ENCODE measurements around the gene CD300LF. TPM values are rescaled to one million over a fixed set of nuclear protein-coding genes. Genes with fewer than 3 reads are reported as not detected.

CD300LF gene
- total RNA-seq: not detected in 3 replicates

DNA sequence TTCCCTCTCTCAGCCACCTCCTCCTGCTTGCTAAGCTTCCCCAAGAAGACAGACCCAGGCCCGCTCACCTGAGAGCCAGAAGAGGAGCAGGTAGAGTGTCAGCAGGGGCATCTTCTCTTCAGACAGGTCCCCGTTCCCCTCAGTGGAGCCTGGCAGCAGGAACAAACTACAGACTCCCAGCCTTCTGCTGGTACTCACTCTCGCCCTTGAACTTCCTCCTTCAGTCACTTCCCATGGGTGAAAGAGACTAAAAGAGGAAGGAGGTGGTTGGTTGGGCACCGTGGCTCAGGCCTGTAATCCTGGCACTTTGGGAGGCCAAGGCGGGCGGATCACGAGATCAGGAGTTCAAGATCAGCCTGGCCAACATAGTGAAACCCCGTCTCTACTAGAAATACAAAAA is at the start of gene CD300LF:
CD300LF (minus strand) TSS at position 168 of the 400 bp plus-strand sequence; CDS start at position 111, 57 bp downstream.
- H3K4me3 Mint-ChIP-seq: no peak within 1 kb of the TSS

DNA sequence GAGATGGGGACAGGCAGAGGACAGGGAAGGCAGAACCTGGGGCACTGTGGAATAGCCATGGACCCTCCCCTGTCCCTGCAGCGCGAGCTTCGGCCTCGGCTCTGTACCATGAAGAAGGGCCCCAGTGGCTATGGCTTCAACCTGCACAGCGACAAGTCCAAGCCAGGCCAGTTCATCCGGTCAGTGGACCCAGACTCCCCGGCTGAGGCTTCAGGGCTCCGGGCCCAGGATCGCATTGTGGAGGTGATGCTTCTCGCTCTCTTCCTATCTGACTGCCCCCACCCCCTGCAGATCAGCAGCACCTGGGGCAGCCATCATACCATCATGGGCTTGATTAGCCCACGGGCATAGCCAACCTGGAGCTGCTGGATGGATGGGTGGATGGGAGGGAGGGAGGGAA is 49.2 kb upstream of the CD300LF start:
- H3K27me3 Mint-ChIP-seq (ENCODE audit: low read depth): no peaks in the 10 kb centered on the region
- no peaks in the 10 kb centered on the region for H3K36me3 Mint-ChIP-seq
- H3K9me3 Mint-ChIP-seq: no peaks in the 10 kb centered on the region
- no peak overlapping the region for H3K27ac Mint-ChIP-seq
- TF ChIP-seq, protein P1, sequence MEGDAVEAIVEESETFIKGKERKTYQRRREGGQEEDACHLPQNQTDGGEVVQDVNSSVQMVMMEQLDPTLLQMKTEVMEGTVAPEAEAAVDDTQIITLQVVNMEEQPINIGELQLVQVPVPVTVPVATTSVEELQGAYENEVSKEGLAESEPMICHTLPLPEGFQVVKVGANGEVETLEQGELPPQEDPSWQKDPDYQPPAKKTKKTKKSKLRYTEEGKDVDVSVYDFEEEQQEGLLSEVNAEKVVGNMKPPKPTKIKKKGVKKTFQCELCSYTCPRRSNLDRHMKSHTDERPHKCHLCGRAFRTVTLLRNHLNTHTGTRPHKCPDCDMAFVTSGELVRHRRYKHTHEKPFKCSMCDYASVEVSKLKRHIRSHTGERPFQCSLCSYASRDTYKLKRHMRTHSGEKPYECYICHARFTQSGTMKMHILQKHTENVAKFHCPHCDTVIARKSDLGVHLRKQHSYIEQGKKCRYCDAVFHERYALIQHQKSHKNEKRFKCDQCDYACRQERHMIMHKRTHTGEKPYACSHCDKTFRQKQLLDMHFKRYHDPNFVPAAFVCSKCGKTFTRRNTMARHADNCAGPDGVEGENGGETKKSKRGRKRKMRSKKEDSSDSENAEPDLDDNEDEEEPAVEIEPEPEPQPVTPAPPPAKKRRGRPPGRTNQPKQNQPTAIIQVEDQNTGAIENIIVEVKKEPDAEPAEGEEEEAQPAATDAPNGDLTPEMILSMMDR (IDR thresholded peaks at IDR 0.05; ENCODE audit: unreplicated experiment): no peak
- H3K4me3 Mint-ChIP-seq: no peak overlapping the region
- DNase-seq (ENCODE audit: low spot score in 2 of 2, unreplicated experiment in 2 of 2): no peak
- H3K4me1 Mint-ChIP-seq: peaks cover 70% of the 10 kb centered on the region

More for the DNA sequence above, at the start of gene CD300LF:
- Mint-ChIP-seq H3K9me3 (no peaks in the 10 kb centered on the region), H3K36me3 (no peaks in the 10 kb centered on the region), H3K27ac (no peak within 1 kb of the TSS), H3K27me3 (ENCODE audit: low read depth) (peaks cover 42% of the 10 kb centered on the region), H3K4me1 (no peaks in the 10 kb centered on the region)
- TF ChIP-seq, protein P1 (IDR thresholded peaks at IDR 0.05; ENCODE audit: unreplicated experiment): no peak
- DNase-seq (ENCODE audit: low spot score in 2 of 2, unreplicated experiment in 2 of 2): no peak

DNA sequence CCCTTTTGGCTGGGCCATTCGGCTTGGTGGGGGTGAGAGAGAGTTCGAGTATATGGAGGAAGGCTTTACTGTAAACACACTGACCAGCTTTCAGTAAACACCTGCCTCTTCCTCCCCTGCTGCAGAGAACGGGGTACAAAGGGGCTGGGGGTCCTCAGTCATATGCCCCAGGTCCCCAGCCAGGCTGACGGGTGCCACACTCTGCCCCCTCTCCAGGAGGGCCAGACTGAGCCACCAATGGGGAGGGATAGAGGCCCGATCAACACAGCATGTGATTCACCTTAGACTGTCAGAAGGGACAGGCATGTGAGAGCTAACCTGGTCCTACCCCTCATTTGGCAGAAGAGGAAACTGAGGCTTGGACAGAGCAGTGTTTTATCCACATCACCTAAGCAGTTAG is 48.7 kb upstream of the CD300LF start:
- peaks cover 73% of the 10 kb centered on the region for H3K4me1 Mint-ChIP-seq
- no peak for DNase-seq (ENCODE audit: low spot score in 2 of 2, unreplicated experiment in 2 of 2)
- TF ChIP-seq, protein P1 (IDR thresholded peaks at IDR 0.05; ENCODE audit: unreplicated experiment): no peak
- H3K27me3 Mint-ChIP-seq (ENCODE audit: low read depth): no peaks in the 10 kb centered on the region
- no peak overlapping the region for H3K4me3 Mint-ChIP-seq
- peak overlapping the region; percentile 83 for H3K27ac Mint-ChIP-seq
- no peaks in the 10 kb centered on the region for H3K9me3 Mint-ChIP-seq
- H3K36me3 Mint-ChIP-seq: no peaks in the 10 kb centered on the region

DNA sequence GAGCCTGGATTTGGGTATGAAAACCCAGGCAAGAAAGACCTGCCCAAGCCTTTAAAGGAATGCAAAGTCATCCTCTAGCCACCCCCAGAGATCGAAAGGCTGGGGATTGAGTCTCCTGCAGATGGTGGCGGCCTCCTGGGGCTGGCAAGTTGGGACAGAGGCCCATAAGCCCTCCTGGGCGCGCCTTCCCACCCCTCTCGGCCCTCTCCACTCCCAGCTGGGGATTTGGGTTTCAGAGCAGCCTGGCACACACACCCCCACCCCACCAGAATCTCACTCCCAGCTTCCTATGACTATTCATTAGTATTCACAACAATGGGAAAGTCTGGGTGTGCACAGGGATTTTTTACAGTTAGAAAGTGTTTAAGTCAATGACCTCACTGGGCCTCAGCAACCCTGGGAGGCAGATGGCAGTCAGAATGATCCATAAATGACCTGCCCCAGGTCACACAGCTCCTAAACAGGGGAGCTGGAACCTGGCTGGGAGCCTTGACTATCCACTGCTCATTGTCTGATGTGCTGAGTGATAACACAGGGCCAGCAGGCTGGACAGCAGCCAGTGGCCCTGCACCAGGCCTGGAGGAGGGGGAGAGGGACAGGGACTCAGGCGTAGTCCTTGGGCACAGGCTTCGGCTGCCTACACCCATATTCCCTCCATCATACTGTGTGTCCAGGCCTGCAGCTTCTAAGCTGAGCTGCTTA is 47.8 kb upstream of the CD300LF start:
- Mint-ChIP-seq H3K36me3 (no peaks in the 10 kb centered on the region), H3K4me1 (peaks cover 73% of the 10 kb centered on the region), H3K4me3 (peak overlapping the region; percentile 17), H3K27ac (peak overlapping the region; percentile 83), H3K27me3 (ENCODE audit: low read depth) (no peaks in the 10 kb centered on the region), H3K9me3 (no peaks in the 10 kb centered on the region)
- no peak for DNase-seq (ENCODE audit: low spot score in 2 of 2, unreplicated experiment in 2 of 2)
- TF ChIP-seq, protein P1 (IDR thresholded peaks at IDR 0.05; ENCODE audit: unreplicated experiment): no peak

DNA sequence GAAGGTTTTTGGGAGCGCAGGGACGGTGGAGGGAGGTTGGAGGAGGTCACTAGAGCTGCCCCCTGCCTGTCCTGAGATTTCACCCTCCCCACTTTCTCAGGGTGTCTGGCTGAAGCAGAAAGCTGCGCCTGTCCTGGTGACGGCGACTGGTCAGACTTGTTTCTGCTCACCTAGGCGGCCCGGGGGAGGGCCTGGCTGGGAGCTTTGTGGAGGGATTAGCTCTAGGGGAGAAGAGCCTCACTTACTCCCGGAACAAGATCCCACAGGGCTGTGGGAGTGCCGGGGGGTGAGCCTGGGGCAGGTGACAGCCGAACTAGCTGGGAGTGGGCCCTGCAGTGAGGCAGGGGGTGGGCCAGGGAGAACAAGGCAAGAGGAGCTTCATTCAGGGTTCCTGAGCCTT is 47.2 kb upstream of the CD300LF start:
- H3K4me1 Mint-ChIP-seq: peaks cover 73% of the 10 kb centered on the region
- no peaks in the 10 kb centered on the region for H3K27me3 Mint-ChIP-seq (ENCODE audit: low read depth)
- no peaks in the 10 kb centered on the region for H3K9me3 Mint-ChIP-seq
- DNase-seq (ENCODE audit: low spot score in 2 of 2, unreplicated experiment in 2 of 2): peak in 1 of 2 experiments; percentile 68
- H3K36me3 Mint-ChIP-seq: no peaks in the 10 kb centered on the region
- H3K4me3 Mint-ChIP-seq: no peak overlapping the region
- peak overlapping the region; percentile 83 for H3K27ac Mint-ChIP-seq
- TF ChIP-seq, protein P1 (IDR thresholded peaks at IDR 0.05; ENCODE audit: unreplicated experiment): no peak

Data from mesothelial cell of epicardium (in vitro differentiated cells).